Measurements from ENCODE around the gene HBM.

GRCh38 chr16:130533-131173 lies 35.1 kb upstream of the HBM start:
- TF ChIP-seq CTCF (IDR thresholded peaks at IDR 0.05), result no peak
- TF ChIP-seq EP300 (IDR thresholded peaks at IDR 0.05), result no peak
- no peak for TF ChIP-seq POLR2A (IDR thresholded peaks at IDR 0.05)

Measured in gastroesophageal sphincter (tissue), 3 donors.